K562 (cell line): ENCODE results near the gene INKA2. TPM values are rescaled to one million over a fixed set of nuclear protein-coding genes. Genes with fewer than 3 reads are reported as not detected.
A peak's percentile ranks its signal among the peaks of the same experiment; 100 is the strongest.

Experiments used
- ATF6 ChIP-seq: sonication (generic); formaldehyde crosslinking; IDR thresholded peaks from 2 replicates; pipeline ENCODE4 v1.4.0; 2020; ENCODE audit warnings: mild to moderate bottlenecking, missing genetic modification reagents
- BACH1 ChIP-seq: fragments of 200-800 bp; sonication (Bioruptor generic); IDR thresholded peaks from 2 replicates; pipeline ENCODE4 v1.6.1; 2016; ENCODE audit warnings: missing genetic modification characterization, missing compliant biosample characterization
- DDX20 ChIP-seq: fragments of 450-650 bp; IDR thresholded peaks from 2 replicates; pipeline ENCODE4 v1.6.1; 2016; ENCODE audit warnings: missing genetic modification characterization, low read depth, mild to moderate bottlenecking, missing compliant biosample characterization, moderate library complexity
- E2F3 ChIP-seq: fragments of 250-450 bp; sonication (Bioruptor Pico); IDR thresholded peaks from 2 replicates; pipeline ENCODE4 v1.4.0; 2020; ENCODE audit warnings: mild to moderate bottlenecking
- E2F4 ChIP-seq: sonication (generic); formaldehyde crosslinking; IDR thresholded peaks from 2 replicates; pipeline ENCODE4 v1.8.0; 2022; ENCODE audit warnings: mild to moderate bottlenecking, low read depth, missing genetic modification reagents
- FOXM1 ChIP-seq, 2 experiments: fragments of 450-650 bp in 1 of 2; sonication (generic) in 1 of 2; formaldehyde crosslinking in 1 of 2; IDR thresholded peaks; 2 replicates each; pipeline versions ENCODE4 v1.6.1 to v1.9.0; 2017 to 2022; ENCODE audit warnings: low read depth in 2 of 2, mild to moderate bottlenecking in 2 of 2, missing genetic modification reagents in 1 of 2, moderate library complexity in 1 of 2
- GATAD2A ChIP-seq: fragments of 450-650 bp; IDR thresholded peaks from 2 replicates; pipeline ENCODE4 v1.6.1; 2017
- LARP7 ChIP-seq: fragments of 450-650 bp; IDR thresholded peaks from 2 replicates; pipeline ENCODE4 v1.6.1; 2016
- NFRKB ChIP-seq: fragments of 450-650 bp; IDR thresholded peaks from 2 replicates; pipeline ENCODE4 v1.6.1; 2016; ENCODE audit warnings: low read depth
- SOX6 ChIP-seq: fragments of 450-650 bp; IDR thresholded peaks from 2 replicates; pipeline ENCODE4 v1.6.1; 2014; ENCODE audit warnings: mild to moderate bottlenecking
- SP2 ChIP-seq: IDR thresholded peaks from 2 replicates; pipeline ENCODE4 v1.6.1; 2011; ENCODE audit warnings: mild to moderate bottlenecking, low read depth, low read length, moderate library complexity; ENCODE audit not compliant: poor library complexity, severe bottlenecking; ENCODE audit errors: extremely low read depth
- TEAD1 ChIP-seq, 2 experiments: fragments of 450-650 bp in 1 of 2; sonication (generic) in 1 of 2; formaldehyde crosslinking; IDR thresholded peaks; 2 replicates each; pipeline versions ENCODE4 v1.4.0 to v1.8.0; 2020 to 2022; ENCODE audit warnings: mild to moderate bottlenecking in 2 of 2, missing genetic modification reagents in 1 of 2
- WHSC1 ChIP-seq: IDR thresholded peaks from one replicate; pipeline ENCODE4 v1.6.1; 2012; ENCODE audit warnings: low read length, control low read depth, inconsistent platforms
- ZNF282 ChIP-seq: sonication (generic); formaldehyde crosslinking; IDR thresholded peaks from 2 replicates; pipeline ENCODE4 v1.8.1; 2023; ENCODE audit warnings: missing genetic modification reagents
- ZNF316 ChIP-seq: fragments of 450-650 bp; IDR thresholded peaks from 2 replicates; pipeline ENCODE4 v1.6.1; 2016
- ZNF445 ChIP-seq: fragments of 250-450 bp; sonication (Bioruptor Pico); IDR thresholded peaks from 2 replicates; pipeline ENCODE4 v1.4.0; 2020; ENCODE audit warnings: low read depth, mild to moderate bottlenecking, moderate library complexity
- ZNF717 ChIP-seq: fragments of 250-450 bp; sonication (Bioruptor Pico); IDR thresholded peaks from 2 replicates; pipeline ENCODE4 v1.5.0; 2021
- ZSCAN32 ChIP-seq: fragments of 450-650 bp; formaldehyde crosslinking; IDR thresholded peaks from 2 replicates; pipeline ENCODE4 v1.4.0; 2020; ENCODE audit warnings: mild to moderate bottlenecking, moderate library complexity
- polyA plus RNA-seq, 8 experiments: library from polyadenylated mRNA; depleted of rRNA in 4 of 8; stranded (reverse) in 5 of 8; unstranded in 3 of 8; fragments of >200 nt; fragmentation: Nextera tagmentation in 2 of 8; fragmentation: Illumina TruSeq in 1 of 8; extraction: Ambion mirVana in 2 of 8; extraction: Trizol in 1 of 8; gene quantifications; 2 replicates each; pipeline versions ENCODE4 v1.2.1 to v1.2.3, GENCODE V29; 2011 to 2014; ENCODE audit warnings: inconsistent platforms in 1 of 8, missing spikeins in 1 of 8
- total RNA-seq, 7 experiments: library from RNA; depleted of rRNA in 6 of 7; stranded (reverse); fragments of >200 nt in 6 of 7; fragmentation: Illumina TruSeq in 2 of 7; extraction: Trizol in 2 of 7; gene quantifications; 2 replicates each; pipeline versions ENCODE4 v1.2.1 to v1.2.3, GENCODE V29; 2011 to 2021; ENCODE audit warnings: low replicate concordance in 1 of 7
- TF ChIP-seq, protein P1 (sequence below): fragments of 450-650 bp; IDR thresholded peaks from 2 replicates; pipeline ENCODE4 v1.6.1; 2018; ENCODE audit not compliant: partially characterized antibody
- TF ChIP-seq, protein P2 (sequence below), 2 experiments: fragments of 450-650 bp; conservative IDR thresholded peaks; 2 replicates each; pipeline ENCODE4 v1.6.1; 2017; ENCODE audit warnings: mild to moderate bottlenecking in 2 of 2, moderate library complexity in 2 of 2

The INKA2 gene
- total and polyA plus RNA-seq, 9 of the 15 experiments (the other 6 are each of a cell fraction or from before 2014, with no cell fraction given): 0.04 to 1.4 (median 0.26) TPM; not detected in 1

DNA sequence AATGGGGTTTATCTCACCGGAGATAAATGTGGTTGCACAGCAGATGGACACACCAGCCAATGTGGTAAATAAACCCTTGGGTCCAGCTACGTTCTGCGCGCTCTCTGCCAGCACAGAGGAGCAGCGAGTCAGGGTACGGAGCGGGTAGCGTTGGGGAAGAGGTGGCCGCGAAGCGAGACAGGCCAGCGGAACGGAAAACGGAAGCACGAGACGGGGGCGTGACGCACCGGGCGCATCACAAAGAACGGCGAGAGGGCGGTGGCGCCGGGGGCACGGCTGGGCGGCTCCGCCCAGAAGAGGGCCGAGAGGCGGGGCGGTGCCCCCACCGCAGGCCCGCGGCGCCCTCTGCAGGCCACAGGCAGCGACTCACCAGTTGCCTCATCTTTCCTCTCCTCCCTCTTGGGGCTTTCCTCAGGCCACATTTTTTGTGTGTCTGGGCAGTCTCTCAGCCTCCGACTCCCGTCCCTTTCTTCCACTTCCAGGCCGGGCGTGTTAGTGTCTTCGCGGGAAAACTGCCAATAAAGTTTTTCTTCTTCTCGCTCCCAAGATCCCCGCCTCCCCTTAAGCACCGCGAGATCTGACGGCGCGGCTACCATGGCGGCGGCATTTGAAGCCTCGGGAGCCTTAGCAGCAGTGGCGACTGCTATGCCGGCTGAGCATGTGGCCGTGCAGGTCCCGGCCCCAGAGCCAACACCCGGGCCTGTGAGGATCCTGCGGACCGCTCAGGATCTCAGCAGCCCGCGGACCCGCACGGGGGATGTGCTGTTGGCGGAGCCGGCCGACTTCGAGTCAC, 16.3 kb upstream of the INKA2 start, which contains the start of gene DDX20 (continued):
- TF ChIP-seq NFRKB: peak; percentile 94
- TF ChIP-seq TEAD1 (CRISPR knock-in tag; IDR thresholded peaks at IDR 0.05): peak in 1 of 2 experiments; percentile 34; a peak in 2 of 4 replicates
- no peak for TF ChIP-seq ZNF717 (CRISPR knock-in tag)
- peak; percentile 42 for TF ChIP-seq FOXM1 (IDR thresholded peaks at IDR 0.05; ENCODE audit: low read depth)
- peak; percentile 93 for TF ChIP-seq FOXM1 (CRISPR knock-in tag; IDR thresholded peaks at IDR 0.05; ENCODE audit: low read depth)
- TF ChIP-seq ZNF282 (CRISPR knock-in tag): peak; percentile 84
- TF ChIP-seq, protein P1, sequence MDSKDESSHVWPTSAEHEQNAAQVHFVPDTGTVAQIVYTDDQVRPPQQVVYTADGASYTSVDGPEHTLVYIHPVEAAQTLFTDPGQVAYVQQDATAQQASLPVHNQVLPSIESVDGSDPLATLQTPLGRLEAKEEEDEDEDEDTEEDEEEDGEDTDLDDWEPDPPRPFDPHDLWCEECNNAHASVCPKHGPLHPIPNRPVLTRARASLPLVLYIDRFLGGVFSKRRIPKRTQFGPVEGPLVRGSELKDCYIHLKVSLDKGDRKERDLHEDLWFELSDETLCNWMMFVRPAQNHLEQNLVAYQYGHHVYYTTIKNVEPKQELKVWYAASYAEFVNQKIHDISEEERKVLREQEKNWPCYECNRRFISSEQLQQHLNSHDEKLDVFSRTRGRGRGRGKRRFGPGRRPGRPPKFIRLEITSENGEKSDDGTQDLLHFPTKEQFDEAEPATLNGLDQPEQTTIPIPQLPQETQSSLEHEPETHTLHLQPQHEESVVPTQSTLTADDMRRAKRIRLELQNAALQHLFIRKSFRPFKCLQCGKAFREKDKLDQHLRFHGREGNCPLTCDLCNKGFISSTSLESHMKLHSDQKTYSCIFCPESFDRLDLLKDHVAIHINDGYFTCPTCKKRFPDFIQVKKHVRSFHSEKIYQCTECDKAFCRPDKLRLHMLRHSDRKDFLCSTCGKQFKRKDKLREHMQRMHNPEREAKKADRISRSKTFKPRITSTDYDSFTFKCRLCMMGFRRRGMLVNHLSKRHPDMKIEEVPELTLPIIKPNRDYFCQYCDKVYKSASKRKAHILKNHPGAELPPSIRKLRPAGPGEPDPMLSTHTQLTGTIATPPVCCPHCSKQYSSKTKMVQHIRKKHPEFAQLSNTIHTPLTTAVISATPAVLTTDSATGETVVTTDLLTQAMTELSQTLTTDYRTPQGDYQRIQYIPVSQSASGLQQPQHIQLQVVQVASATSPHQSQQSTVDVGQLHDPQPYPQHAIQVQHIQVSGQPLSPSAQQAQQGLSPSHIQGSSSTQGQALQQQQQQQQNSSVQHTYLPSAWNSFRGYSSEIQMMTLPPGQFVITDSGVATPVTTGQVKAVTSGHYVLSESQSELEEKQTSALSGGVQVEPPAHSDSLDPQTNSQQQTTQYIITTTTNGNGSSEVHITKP: peak; percentile 40
- TF ChIP-seq GATAD2A: no peak
- TF ChIP-seq ZNF445 (CRISPR knock-in tag): no peak
- TF ChIP-seq ATF6 (CRISPR knock-in tag): peak; percentile 96
- peak; percentile 77 for TF ChIP-seq SOX6
- peak; percentile 90 for TF ChIP-seq E2F4 (CRISPR knock-in tag)
- TF ChIP-seq ZNF316: no peak; the same call in 1 of the 2 replicates
- TF ChIP-seq WHSC1: no peak
- peak; percentile 27 for TF ChIP-seq SP2
- TF ChIP-seq, protein P2, sequence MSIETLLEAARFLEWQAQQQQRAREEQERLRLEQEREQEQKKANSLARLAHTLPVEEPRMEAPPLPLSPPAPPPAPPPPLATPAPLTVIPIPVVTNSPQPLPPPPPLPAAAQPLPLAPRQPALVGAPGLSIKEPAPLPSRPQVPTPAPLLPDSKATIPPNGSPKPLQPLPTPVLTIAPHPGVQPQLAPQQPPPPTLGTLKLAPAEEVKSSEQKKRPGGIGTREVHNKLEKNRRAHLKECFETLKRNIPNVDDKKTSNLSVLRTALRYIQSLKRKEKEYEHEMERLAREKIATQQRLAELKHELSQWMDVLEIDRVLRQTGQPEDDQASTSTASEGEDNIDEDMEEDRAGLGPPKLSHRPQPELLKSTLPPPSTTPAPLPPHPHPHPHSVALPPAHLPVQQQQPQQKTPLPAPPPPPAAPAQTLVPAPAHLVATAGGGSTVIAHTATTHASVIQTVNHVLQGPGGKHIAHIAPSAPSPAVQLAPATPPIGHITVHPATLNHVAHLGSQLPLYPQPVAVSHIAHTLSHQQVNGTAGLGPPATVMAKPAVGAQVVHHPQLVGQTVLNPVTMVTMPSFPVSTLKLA (conservative IDR thresholded peaks at IDR 0.05): peak; percentile 91 to 97
- TF ChIP-seq BACH1 (tag): no peak
- no peak for TF ChIP-seq DDX20
- no peak for TF ChIP-seq LARP7
- TF ChIP-seq E2F3: peak; percentile 91
- TF ChIP-seq ZSCAN32 (CRISPR knock-in tag): 0 out of 2 replicates have a peak, but pooled peaks have one; percentile 38
